Suppressor macrophage treated with lipopolysaccharide for 1 hour (primary cell): Measurements from ENCODE around the gene SZRD1.
"Not testable (repeated sequence)": the region's sequence is repeated elsewhere in the genome, so short reads cannot be mapped to it uniquely, and the experiment has no call there.

ENCODE experiments used
- DNase-seq, 3 donors: peaks; one replicate each; pipeline ENCODE4 v3.0.0-alpha.2; 2020 to 2022

Gene SZRD1, protein sequence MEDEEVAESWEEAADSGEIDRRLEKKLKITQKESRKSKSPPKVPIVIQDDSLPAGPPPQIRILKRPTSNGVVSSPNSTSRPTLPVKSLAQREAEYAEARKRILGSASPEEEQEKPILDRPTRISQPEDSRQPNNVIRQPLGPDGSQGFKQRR

DNA sequence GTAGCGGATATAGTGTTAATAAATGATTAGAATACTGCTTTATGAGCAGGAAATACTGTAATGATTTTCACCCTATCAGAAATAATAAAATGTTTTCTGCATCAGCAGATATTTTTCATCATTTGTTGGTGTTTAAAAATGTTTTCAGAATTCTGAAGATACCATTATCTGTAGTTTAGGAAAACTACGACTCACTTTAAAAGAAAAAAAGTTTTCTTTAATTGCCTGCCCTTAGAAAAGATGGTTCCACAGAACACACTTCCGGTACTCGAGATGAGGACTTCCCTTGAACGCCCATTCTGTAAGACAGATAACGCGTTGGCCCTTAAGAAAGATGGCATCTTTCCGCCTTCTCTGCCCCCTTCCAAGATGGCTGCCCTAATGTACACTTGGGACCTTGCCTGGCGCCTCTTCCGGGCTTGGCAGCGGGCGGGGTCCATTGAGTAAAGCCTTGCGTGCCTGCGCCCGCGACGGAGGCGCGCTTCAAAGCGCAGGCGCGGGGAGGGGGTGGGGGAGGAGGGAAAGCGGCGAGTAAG, at the start of gene SZRD1:
SZRD1 (plus strand) TSS at position 521 of the 536 bp plus-strand sequence. CDS start 16 bp downstream, outside the sequence.
- DNase-seq = peak; percentile 99

DNA sequence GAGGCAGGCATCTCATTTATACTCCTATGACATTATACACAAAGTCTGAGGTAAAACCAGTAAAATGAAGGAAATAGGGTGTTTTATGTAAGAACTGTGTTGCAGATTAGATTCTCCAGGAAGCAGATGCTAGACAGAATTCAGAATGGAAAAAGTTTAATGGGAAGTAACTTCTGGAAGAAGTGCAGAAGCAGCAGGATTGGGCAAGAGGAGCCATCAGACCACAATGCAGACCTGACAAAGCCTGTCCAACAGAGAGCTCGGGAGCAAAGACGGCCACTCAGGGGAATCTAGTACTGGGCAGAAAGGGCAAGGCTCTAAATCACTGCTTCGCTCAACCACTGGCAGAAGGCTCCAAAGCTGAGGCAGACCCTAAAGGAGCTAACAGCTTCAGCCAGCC, 48.5 kb upstream of the SZRD1 start:
- DNase-seq = peak; percentile 64 to 65 (median 64)

DNA sequence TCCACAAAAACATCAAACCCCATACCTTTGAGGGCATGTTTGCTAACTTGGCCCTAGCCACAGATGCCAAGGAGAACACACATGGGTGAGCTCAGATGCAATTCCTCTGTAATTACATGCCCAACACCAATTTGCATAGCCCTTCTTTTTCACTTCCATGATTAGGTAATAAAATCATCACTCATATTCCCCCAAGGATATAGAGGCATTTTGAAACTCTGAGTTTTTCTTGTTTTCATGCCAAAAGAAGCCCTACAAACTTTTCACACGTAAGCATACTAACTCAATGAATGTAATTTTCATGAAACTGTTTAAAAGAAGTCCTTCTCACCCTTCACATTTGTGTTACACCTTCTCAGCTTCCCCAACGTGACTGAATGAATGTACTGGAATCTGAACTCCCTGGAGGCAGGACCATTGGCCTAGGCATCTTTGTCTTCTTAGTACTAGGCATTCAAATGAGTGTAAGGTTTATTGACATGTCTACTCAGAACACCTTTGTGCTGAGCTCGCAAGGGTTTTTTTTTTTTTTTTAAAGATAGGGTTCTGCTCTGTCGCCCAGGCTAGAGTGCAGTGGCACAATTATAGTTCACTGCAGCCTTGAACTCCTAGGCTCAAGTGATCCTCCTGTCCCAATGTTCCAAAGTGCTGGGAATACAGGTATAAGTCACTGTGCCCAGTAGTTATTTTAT, 45.7 kb upstream of the SZRD1 start:
- peak; percentile 12 to 32 (median 14) for DNase-seq

DNA sequence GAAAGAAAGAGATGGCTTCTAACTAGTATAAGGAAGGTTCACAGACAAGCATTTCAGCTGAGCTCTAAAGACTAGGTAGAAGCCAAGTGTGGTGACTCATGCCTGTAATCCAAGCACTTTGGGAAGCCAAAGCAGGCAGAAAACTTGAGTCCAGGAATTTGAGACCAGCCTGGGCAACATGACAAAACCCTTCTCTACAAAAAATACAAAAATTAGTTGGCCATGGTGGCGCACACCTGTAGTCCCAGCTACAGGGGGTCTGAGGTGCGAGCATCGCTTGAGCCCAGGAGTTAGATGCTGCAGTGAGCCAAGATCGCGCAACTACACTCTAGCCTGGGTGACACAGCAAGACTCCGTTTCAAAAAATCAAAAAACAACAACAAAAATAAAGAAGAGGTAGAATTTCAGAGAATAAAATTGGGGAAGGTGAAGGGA, 42.6 kb upstream of the SZRD1 start:
- DNase-seq = no peak

DNA sequence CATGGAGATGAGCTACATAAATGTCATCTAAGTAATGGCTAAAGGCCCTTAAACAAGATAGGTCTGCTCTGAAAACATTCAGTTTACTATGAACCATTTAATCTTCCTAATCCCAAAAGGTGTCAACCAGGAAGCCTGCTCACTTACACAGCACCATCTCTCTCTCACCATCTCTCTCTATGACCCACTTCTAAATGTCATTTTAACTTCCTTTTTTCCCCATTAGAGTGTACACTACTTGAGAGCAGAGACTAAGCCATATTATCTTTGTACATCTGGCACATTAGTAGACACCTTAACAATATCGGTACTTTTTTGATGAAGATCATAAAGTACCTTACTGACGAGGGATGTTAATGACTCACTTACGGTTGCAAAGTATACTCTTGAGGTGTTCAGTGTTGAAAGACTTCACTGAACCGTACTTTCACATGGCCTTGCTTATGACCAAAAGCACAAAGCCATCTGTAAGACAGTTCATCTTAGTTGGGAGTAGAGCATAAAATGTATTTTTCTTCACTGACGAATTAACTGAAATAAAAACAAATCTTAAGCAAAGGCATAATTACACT, 40.1 kb upstream of the SZRD1 start:
- no peak for DNase-seq

DNA sequence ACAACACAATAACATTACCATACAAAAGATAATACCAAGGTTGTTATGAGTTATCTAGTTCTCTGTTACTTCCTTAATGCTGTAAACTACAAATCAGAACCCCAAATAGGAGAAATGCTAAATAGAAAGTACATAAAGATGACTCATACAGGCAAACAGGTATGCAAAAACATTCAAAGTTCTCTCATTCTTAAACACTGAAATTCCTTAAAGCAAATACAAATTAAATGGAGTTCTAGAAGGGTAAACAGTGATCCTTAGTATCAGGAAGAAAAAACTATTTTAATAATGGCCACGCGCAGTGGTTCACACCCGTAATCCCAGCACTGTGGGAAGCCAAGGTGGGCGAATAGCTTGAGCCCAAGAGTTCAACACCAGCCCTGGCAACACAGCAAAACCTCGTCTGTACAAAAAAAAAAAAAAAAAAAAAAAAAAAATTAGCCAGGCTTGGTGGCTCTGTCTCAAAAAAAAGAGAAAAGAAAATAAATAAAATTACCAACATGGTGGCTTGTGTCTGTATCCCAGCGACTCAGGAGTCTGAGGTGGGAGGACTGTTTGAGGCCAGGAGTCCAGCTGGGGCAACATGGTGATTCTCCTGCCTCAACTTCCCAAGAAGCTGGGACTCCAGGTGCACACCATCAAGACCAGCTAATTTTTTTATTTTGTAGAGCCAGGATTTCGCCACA, 32.2 kb upstream of the SZRD1 start:
- no peak for DNase-seq

DNA sequence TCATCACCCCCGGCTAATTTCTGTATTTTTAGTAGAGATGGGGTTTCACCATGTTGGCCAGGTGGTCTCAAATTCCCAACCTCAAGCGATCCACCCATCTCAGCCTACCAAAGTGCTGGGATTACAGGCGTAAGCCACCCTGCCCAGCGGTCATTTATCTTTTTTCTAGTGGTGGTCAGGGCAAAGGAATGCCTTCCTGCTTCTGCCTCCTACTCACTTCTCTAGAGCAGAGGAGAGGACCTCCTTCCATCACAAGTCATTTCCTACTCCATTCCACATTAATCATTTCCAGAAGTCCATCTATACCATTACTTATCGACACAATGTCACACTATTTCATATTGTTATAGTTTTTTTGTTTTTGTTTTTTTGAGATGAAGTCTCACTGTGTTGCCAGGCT, 28.1 kb upstream of the SZRD1 start:
- DNase-seq = peak in 1 of 3 donors; percentile 10

DNA sequence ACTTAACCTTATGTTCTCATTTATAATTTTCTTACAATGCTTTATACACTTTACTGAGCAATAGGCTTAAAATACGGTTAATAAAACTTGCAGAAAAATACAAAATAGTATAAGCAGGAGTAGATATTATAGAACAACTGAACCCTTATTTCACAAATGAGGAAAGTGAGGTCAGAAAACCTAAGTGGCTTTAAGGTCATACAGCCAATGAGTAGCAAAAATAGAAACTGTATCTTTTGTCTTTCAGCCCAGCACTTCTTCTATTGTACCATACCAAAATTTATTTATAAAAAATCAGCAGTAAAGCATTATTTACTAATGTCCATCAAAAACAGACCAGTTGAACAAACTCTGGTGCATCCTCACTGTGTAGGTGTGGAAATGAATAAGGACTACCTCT, 26.4 kb upstream of the SZRD1 start:
- peak in 1 of 3 donors; percentile 16 for DNase-seq

DNA sequence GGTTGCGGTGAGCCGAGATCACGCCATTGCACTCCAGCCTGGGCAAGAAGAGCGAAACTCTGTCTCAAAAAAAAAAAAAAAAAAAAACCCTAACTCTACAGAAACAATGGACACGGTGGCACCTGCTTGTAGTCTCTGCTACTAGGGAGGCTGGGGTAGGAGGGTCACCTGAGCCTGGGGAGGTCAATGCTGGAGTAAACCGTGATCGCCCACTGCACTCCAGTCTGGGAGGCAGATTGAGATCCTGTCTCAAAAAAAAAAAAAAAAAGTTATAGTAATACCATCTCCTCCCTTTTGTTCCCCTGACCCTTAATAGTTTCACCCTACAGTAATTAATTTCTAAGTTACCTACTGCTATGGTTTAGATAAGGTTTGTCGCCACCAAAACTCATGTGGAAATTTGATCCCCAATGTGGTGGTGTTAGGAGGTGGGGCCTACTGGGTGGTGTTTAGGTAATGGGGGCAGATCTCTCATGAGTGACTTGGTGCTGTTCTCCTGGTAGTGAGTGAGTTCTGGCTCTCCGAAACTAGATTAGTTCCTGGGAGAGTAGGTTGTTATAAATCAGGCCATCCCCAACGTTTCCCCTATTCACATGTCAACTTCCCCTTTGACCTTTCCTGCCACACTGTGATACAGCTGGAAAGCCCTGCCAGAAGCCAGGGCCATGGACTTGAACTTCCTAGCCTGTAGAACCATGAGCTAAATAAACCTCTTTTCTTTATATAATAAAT, 24.5 kb upstream of the SZRD1 start:
- DNase-seq = peak; percentile 81 to 85 (median 83)

DNA sequence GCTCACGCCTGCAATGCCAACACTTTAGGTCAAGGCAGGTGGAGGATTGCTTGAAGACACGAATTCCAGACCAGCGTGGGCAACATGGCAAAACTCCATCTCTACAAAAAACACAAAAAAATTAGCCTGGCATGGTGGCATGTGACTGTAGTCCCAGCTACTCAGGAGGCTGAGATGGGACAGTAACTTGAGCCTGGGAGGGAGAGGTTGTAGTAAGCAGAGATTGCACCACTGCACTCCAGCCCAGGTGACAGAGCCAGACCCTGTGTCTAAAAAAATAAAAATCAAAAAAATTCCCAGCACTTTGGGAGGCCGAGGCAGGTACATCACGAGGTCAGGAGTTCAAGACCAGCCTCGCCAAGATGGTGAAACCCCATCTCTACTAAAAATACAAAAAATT, 23.8 kb upstream of the SZRD1 start:
- not testable (repeated sequence) for DNase-seq

DNA sequence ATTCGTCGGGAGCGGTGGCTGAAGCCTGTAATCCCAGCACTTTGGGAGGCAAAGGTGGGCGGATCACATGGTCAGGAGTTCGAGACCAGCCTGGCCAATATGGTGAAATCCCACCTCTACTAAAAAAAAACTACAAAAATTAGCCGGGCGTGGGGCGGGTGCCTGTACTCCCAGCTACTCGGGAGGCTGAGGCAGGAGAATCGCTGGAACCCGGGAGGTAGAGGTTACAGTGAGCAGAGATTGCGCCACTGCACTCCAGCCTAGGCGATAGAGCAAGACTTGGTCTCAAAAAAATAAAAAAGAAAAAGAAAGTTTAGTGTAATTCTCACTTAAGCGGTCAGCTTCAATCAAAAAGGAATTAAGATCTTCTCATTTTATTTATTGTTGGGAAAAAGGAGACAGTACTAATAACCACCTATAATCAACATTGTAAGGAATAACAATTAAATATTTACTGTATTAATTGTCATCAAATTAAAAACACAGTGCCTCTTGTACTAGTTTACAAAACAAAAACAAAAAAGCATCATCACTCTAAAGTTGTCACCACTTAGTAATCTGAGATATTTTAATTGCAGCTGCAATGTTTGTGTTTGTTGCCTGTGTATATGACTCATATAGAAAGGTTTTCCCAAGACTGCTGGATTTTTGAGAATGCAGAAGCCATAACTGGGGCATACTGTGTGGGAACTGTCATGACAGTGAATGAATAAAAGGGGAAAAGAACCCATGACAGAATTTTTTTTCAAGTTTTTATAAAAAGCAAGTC, 18.4 kb upstream of the SZRD1 start:
- peak; percentile 82 to 97 (median 95) for DNase-seq

DNA sequence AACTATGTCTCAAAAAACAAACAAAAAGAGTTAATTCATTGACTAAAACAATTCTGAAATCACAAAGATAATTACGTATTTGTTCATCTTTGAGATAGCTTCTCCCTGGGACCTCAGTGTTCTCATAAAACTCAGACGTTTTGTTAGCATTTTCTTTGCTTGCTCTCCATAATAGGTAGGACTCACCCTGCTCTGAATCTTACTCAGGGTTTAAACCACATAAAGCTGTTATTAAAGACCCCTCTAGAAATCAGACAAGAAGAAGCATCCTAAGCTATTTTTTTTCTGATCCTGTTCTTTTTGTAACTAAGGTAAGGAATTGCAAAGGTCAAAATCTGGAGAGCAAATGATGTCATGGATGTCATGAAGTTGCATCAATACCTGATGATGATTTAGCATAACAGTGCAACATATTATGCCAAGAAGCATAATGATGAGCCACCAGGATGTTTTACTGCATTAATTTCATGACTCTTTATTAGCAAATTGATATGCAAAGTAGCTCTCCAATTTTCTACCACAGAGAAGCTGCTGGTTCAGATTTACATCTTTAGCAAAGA, 17.1 kb upstream of the SZRD1 start:
- peak in 1 of 3 donors; percentile 58 for DNase-seq

DNA sequence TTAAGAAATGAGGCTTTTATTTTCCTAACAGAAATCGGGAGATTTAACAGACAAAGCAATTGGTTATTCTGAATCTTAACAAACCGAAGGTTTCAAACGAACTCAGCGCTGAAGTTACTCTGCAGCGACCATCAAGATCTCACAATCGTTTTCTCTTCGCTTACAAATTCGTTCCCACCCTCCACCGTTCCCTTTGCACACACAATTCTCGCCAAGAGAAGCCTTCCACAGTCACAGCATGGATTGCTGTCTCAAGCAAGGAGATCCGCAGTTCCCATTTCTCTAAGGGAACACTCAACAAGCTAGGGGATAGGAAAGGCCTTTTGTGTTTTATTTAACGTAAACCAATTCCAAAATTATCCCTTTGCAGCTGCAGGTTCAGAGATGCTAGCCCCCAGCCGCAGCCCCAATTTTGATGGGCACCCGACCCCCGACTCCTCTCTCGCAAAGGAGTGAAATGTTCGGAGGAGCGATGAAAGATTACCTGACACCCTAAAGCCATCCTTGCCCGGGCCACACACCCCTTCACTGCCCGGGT, 15.5 kb upstream of the SZRD1 start:
- DNase-seq = peak in 2 of 3 donors; percentile 36 to 39

DNA sequence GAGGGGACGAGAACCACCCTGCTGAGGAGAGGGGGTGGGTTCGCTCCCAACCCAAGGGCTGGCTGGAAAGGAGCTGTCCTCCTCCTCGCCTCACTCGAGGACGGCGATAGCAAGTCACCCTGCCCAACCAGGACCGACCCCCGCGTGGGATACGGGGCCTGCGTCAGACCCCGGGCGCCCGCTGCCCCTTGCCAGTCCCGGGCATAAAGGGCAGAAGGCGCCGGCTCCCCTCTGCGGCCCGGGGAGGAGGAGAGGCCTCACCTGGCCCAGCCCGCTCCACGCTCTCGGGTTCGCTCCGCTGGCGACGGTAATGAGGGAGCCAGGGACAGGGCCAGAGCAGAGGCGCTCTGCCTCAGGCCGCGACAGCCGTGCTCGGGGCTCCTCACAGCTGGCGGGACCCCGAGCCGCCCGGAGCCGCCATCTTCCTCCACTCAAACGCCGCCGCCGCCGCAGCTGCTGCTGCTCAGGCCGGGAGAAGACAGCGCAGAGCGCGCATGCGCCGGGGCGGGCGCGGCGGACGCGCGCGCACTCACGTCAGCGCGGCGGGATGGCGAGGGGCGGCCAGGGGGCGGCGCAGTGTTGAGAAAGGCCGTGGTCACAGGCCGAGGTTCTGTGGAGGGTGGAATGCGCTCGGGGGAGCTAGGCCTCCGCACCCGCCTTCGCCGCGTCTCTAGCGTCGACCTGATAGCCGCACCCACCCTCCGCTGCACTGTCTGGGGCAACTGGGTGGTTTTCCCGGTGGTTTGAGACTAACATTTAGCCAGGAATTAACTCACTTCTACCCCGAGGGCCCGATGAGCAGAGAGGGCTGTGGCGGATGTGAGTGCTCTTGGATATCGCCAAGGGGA, 14.8 kb upstream of the SZRD1 start, which contains the start of gene FBXO42:
FBXO42 (minus strand) TSS at position 487 of the 848 bp plus-strand sequence. CDS start 37,062 bp downstream, outside the sequence.
- peak; percentile 96 to 98 (median 98) for DNase-seq

DNA sequence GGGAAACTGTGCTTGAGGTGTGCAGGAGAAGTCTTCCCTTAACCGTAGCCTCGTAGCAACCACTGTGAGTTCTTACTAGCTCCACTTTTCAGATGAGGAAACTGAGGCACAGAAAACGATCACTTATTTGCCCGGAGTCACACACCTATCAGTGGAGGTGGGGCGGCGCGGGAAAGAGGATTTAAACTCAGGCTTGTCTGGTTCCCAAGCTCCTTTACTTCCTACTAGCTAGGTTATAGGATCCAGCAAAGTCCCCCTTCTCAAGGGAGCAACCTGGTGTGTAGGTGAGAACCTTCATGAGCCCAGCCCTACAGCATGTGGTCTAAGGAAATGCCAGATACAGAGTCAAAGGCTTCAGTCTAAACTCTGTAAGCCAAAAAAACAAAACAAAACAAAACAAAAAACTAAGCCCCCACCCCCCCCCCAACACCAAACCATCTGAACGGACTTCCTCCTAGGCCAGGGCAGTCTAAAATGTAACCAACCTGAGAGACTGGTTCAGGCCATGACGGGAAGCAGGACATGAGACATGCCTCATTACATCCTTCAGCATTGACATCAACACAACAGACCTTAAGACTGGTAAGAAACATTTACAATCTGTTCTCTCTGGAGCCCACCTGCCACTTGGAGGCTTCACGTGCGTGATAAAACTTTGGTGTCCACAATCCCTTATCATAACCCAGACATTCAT, 14.1 kb upstream of the SZRD1 start:
- DNase-seq = peak in 1 of 3 donors; percentile 29

DNA sequence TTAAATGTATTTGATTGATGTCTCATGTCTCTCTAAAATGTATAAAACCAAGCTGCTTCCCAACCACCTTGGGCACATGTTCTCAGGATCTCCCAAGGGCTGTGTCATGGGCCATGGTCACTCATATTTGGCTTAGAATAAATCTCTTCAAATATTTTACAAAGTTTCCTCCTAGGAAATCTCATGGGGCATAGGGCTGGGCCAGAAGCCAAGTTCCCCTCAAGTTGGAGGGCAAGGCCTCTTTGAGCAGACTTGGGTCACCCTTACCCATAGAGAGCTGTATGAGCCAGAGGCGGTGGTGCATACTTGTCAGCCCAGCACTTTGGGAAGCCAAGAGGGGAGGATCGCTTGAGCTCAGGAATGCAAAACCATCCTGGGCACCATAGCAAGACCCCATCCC, 12.4 kb upstream of the SZRD1 start:
- DNase-seq = no peak

DNA sequence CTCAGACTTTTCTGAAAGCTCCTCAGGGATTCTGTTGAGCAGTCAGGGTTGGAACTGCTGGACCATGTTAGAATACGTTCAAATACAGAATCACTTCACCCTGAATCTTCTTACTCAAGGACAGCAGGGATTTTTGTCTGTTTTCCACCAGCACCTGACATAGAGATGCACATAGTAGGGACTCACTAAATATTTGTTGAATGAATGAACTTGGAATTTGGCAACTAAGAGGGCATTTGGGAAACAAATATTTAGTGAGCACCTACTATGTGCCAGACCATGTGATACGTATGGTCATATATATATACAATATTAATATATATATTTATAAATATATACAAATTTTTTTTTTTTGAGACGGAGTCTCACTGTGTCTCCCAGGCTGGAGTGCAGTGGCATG, 10.2 kb upstream of the SZRD1 start:
- DNase-seq = no peak

DNA sequence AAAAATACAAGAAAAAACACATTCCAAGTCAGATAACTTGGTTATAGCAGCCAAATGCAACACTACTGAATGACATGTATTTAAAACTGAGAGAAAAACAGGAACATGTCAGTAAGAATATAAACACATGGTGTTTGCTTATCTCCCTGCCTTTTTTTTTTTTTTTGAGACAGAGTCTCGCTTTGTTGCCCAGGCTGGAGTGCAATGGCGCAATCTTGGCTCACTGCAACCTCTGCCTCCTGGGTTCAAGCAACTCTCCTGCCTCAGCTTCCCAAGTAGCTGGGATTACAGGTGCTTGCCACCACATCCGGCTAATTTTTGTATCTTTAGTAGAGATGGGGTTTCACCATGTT, 1.9 kb upstream of the SZRD1 start:
- peak in 1 of 3 donors; percentile 38 for DNase-seq

DNA sequence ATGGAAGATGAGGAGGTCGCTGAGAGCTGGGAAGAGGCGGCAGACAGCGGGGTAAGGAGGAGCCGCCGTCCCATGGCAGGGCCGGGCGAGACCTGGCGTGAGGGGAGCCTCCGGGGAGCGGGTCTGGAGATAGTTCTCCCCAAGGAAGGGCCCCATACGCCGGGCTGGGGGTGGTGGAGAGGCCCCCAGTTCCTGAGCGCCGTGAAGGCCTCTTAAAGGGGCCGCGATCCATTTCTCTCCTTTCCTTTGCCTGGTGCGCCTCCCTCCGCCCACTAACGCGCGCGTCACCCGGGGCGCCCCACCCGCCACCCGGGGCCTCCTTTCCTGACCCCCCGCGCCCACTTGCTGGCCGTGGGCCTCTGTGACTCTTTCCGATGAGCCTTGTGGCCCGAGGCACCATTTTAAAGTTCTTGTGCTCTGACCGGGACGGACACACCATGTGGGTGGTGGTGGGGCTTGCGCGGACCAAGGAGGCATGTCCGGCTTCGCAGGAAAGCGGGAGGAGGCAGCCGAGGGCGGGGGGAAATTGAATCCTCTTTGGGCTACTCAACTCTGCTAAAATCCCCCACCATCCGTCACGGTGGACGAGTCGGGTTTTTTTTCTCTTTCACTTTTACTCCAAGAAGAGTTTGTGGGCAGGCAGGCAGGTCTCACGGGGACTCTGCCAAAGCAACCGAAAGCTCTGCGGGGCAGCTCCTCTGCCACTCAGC, 371 bp downstream of the SZRD1 start:
- DNase-seq = peak; percentile 97 to 98 (median 98)
